Erythroblast (primary cell): ENCODE data around the gene DIP2B.

ENCODE experiments used
- GATA1 ChIP-seq: IDR thresholded peaks from 2 replicates; pipeline ENCODE4 v1.6.1; 2011; ENCODE audit warnings: low read depth, mild to moderate bottlenecking, control low read depth, low read length, moderate library complexity
- POLR2A ChIP-seq: IDR thresholded peaks from 2 replicates; pipeline ENCODE4 v1.6.1; 2011; ENCODE audit warnings: mild to moderate bottlenecking, low read length

- TF ChIP-seq POLR2A: no peak
- no peak for TF ChIP-seq GATA1
Observed at GRCh38 chr12:50749459-50749882, 244.7 kb downstream of the DIP2B start.
